HG02623 (cell line): ENCODE measurements around the gene KMT5B.

ENCODE experiments used
- ATAC-seq: cut with Tn5 transposase; IDR thresholded peaks from one replicate; pipeline ENCODE4 v1.9.1; 2021; ENCODE audit warnings: moderate library complexity; ENCODE audit not compliant: unreplicated experiment

The KMT5B gene

DNA sequence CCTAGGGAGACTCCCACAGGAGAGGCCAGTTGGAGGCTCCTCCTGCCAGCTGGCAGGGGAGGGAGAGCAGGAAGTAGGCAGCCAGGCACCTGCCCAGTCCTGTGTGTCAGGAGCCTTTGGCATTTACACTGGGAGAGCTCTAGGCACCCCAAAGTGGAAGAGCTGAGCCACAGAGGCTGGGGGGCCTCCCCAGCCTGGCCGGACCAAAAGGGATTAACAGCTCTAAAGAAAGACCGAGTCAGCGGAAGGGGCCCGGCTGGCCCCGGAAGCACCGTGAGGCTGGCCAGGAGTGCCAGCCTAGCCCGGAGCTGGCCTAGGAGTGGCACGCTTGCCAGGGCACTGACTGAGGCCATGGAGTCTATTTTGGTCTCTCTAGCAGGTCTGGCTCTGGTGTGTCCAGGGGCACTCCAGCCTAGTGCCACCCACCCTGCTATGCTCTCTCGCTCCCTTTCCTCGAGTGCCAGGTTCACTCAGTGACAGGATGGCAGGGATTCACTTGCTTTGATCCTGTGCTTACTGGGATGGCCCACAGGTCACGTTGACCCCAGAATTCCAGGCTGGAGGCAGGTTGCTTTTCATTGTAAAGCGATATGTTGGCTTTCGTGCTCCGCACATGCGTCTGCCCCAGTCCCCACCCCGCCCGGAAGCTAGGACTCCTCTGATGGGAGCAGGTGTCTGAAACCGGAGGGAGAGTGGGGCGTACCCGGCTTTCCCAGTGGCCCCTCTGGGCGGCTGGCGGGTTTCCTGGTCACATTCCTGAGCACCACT, 3.3 kb upstream of the KMT5B start:
- ATAC-seq = no peak

DNA sequence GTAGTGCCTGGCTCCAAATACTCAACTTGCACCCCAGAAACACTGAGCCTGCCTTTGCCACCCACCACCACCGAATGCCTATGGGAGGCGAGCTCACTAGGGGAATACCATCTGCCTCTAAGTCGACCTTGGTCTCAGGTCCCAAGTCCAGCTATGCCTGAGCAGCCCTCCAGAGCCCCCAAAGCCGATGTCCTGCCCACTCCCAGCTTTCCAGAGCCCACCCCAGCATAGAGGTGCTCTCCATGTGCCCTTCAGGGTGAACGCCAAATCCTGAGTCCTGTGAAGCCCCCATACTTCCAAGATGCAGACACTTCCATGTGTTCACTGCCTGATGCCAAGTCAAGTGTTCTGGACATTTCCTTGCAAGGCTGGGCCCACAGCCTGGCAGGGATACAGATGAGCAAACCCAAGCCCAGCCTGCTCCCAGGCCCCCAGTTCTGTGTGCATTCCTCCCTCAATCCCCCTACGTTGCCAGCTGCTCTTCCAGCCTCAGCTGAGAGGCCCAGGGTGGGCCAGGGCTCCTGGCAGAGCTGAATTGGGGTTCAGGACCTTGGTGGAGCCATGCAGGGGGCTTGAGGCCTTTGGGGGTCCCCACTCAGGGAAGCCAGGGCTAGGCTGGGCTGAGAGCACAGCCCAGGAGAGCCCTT, 2.6 kb upstream of the KMT5B start:
- no peak for ATAC-seq

DNA sequence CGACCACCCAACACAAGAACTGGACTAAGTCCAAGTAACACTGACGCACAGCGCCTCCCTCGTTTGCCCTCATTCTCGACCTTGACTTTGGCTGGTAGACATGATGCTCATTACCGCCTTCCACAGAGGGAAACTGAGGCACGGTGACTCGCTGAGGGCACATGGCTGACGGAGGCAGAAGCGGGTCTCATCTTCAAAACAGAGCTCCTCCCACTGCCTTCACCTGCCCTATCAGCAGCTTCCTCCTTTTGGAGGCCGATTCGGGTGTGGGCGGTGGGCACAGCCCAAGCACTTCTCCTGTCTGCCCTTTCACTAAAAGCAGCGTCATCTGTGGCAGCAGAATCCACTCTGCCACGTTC, 2.0 kb upstream of the KMT5B start:
- no peak for ATAC-seq

DNA sequence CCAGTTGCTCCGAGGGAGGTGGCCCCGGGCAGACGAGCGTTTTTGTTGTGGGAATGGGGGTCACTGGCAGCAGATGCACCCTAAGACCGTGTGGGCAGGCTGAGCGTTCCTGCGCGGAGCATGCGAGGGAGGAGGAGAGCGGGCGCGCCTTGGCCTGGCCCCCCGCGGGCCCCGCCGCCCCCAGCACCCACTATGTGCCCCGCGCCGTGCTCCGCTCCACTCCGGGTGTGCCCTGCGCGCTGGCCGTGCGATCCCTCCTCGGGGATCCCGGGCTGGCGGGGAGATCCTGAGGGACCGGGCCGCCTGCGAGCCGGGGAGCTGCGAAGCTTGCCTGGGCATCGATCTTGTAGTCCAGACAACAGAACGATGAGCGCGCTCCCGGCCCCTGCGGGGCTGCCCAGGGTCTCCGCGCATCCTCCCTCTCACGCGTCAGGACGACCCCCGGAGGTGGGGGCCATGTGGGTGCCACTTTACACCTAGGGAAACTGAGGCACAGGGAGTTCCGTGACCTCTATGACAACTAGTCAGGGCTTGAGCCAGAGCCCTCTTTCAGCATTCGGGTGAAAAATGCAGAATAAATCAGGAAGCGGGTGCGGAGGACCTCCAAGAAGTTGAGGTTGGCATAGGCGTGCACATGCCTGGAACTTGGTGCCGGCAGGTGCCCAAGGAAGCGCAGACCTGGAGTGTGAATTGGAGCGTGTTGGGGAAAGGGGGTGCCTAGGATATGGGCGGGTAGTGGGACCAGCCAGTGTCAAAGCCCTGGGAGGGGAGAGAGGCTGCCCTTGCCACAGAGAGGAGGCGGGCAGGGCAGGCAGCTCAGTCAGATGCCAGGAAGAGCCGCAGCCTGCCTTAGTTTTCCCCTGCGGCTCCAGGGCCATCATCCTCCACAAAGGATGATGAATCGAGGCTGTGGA, 1.3 kb upstream of the KMT5B start:
- ATAC-seq = no peak

GRCh38 chr11:68213555-68214172, 568 bp upstream of the KMT5B start:
- ATAC-seq = peak; percentile 36

DNA sequence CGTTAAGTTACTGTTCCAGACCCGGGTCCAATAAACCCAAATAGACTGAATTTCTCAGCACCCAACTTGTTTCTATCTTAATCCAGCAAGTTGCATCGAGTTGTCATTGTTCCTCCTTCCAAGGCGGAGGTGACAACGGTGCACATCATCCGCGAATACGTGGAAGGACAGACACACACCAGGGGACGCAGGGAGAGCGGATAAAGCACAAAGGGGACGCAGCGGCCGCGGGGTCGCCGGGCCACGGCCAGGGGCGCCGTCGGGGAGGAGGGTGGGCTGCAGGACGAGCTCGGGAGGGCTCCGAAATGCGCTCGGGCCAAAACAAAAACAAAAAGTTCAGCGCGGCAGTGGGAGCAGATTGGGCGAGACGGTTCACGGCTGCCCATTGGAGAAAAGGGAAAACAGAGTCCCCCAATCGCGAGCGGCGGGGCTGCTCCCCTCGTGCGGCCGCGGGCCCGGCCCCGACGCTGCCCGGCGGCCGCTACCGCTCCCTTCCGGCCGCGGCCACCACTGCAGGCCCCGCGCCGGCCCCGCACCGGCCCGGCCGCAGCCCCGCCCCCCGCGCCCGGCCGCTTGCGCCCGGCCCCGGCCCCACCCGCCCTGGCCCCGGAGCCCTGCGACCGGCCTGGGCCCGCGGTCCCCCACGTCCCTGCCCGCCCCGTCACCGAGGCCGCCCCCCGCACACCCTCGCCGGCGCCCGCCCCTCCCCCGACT, 518 bp downstream of the KMT5B start:
- peak; percentile 31 for ATAC-seq

- no peak for ATAC-seq
Observed at GRCh38 chr11:68211546-68211945, 1.6 kb downstream of the KMT5B start.

- no peak for ATAC-seq
Observed at GRCh38 chr11:68206211-68206610, 6.9 kb downstream of the KMT5B start.

DNA sequence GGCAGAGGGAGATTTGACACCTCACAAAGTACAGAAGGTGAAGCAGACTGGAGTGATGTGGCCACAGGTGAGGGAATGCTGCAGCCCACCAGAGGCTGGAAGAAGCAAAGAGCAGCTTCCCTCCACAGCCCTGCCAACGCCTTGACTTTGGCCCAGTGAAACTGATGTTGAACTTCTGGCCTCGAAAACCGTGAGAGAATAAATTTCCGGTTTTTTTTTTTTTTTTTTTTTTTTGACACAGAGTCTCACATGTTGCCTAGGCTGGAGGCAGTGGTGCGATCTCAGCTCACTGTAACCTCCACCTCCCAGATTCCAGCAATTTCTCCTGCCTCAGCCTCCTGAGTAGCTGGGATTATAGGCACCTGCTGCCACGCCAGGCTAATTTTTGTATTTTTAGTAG, 8.7 kb downstream of the KMT5B start:
- ATAC-seq = no peak

DNA sequence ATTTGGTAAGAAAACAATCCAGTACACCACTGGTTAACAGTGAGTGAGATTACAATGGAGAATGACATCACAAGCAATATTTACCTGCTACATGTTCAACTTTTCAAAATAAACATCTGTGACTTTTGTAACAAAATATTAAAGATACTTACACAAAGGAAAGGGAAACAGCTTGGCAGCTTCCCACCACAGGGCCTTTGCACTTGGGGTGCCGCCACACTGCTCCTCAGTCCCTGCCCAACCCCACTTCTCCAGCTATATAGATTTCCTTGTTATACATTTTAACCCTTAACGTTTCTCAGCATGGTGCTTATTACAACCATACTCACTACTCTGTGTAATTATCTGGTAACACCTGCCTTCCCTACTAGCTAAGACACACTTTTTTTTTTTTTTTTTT, 10.9 kb downstream of the KMT5B start:
- ATAC-seq = no peak

- ATAC-seq = no peak
Observed at GRCh38 chr11:68201492-68201891, 11.6 kb downstream of the KMT5B start.

DNA sequence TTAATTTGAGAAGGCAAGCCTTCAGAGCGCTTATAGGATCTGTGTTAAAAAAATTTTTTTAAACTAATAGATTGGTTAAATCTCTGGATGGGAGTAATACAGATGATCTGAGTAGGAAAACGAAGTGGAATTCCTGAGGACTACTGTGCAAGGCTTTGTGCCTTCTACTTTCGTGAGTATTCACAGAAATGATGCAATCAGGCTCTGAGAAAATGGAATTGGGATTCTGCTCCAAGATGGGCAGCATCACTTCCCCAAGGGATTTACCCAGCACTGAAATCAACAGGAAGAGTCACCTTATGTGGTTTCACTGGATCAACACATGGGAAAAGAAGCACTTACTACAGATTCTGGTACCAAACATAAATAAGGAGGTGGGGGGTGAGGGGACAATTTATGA, 12.5 kb downstream of the KMT5B start:
- no peak for ATAC-seq

DNA sequence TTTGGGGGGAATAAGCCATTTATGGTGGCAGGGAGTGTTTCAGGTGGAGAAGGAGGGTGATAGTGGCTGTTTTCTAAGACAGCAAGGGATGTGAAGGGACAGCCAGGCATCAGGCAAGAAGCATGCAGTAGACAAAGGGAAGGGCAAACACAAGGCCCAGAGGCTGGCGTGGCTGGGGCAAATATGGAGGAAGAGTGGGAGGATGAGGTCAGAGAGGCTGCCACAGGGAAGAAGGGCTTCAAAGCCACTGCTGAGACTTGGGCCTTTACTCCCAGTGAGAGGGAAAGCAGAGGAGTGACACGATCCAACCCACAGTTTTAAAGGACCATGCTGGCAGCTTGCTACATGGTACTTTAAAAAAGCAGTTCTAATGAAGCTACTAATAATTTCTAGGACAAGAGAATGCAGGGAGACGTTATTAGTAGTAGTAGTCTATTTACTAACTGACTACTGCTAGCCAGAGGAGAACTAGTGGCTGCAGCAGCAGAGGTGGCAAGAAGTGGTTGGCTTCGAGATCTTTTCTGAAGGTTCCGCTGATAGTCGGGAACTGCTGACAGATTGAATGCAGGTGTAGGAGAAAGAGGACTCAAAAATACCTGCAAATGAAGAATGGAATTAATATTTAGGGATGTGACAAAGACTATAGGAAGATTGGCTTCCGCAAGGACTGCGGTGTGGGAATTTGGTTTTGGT, 13.7 kb downstream of the KMT5B start:
- no peak for ATAC-seq

- ATAC-seq = no peak
Observed at GRCh38 chr11:68196219-68196618, 16.9 kb downstream of the KMT5B start.

DNA sequence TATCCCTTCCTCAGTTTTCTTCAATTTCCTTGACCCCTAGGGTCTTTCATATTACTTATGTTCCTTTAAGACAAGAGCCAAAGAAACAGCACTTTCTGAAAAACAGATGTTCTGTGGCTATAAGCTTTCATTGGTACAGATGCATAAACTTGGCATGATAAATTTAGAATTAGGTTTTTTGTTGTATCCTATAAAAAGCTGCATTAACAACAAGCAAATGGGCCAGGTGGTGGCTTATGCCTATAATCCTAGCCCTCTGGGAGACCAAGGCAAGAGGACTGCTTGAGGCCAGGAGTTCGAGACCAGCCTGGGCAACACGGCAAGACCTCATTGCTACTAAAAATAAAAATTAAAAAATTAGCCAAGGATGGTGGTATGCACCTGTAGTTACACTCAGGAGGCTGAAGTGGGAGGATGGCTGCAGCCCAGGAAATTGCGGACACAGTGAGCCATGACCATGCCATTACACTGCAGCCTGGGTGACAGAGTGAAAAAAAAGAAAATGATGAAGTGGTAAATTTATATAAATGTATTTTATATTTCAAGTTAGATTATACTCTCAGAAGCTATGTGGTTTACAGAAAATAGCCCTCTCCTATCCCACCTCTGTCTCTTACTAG, 18.3 kb downstream of the KMT5B start:
- no peak for ATAC-seq

DNA sequence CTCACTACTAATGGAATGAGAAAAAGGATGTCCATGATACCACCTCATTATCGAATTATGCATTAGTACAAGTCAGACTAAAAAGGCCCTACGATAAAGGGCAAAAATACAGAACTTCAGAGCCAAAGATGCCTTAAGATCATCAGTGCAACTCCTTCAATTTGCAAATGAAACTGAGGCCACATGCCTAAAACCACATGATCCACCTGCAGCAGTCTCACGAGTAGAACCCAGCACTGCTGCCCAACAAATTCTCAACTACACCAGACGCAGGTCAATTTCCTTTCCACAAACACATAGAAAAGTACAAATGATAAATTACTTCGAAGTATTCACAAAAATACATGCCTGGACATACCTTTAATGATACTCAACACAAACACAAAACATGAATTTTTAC, 20.1 kb downstream of the KMT5B start:
- no peak for ATAC-seq

DNA sequence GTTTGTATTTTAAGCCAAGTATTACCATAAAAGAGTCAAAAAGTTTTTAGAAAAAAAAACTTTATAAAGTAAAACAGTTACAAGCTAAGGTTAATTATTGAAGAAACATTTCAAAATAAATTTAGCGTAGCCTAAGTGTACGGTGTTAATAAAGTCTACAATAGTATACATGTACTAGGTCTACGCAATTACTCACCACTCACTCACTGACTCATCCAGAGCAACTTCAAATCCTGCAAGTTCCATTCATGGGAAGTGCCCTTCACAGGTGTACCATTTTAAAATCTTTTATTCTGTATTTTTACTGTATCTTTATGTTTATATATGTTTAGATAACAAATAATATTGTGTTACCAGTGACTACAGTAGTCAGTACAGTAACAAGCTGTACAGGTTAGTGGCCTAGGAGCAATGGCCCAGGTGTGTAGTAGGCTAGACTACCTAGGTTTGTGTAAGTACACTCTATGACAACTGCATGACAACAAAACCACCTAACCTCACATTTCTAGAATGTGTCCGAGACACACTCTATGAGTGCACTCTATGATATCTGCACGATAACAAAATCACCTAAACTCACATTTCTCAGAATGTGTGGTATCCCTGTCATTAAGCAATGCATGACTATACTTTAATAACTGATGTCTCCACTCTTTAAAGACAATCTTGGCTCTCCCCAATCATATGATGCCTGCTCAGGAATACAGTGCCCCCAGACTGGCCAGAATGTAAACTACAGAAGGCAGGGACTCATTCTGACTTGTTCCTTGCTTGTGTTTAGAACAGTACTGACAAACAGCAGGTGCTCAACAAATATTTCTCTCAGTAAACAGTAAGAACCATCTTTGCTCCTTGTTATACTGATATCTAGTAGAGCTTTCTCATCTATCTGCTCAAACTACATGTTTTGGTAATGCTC, 21.2 kb downstream of the KMT5B start:
- no peak for ATAC-seq

GRCh38 chr11:68189888-68190287, 23.2 kb downstream of the KMT5B start:
- ATAC-seq = no peak

GRCh38 chr11:68189082-68189481, 24.0 kb downstream of the KMT5B start:
- no peak for ATAC-seq
